HepG2 (cell line): ENCODE data around the gene MSH4. TPM values are rescaled to one million over a fixed set of nuclear protein-coding genes. Genes with fewer than 3 reads are reported as not detected.

Experiments used
- ATF6 ChIP-seq: sonication (generic); formaldehyde crosslinking; conservative IDR thresholded peaks from 2 replicates; pipeline ENCODE4 v1.4.0; 2020; ENCODE audit warnings: missing genetic modification reagents
- EP300 ChIP-seq, 3 experiments: sonication (generic) in 1 of 3; formaldehyde crosslinking in 1 of 3; IDR thresholded peaks; 2 replicates each; pipeline versions ENCODE4 v1.5.1 to v1.6.1; 2011 to 2020; ENCODE audit warnings: low read depth in 2 of 3, low read length in 2 of 3, borderline replicate concordance in 1 of 3, improper control_type of control experiment in 1 of 3, mild to moderate bottlenecking in 1 of 3, missing genetic modification reagents in 1 of 3, moderate library complexity in 1 of 3
- FIP1L1 ChIP-seq: fragments of 200-400 bp; formaldehyde crosslinking; IDR thresholded peaks from 2 replicates; pipeline ENCODE4 v1.6.1; 2018; ENCODE audit warnings: low read depth, mild to moderate bottlenecking, low read length, moderate library complexity, borderline replicate concordance; ENCODE audit not compliant: insufficient read depth
- HDAC2 ChIP-seq: sonication (generic); formaldehyde crosslinking; IDR thresholded peaks from 2 replicates; pipeline ENCODE4 v1.4.0; 2020; ENCODE audit warnings: missing genetic modification reagents
- HIVEP1 ChIP-seq: sonication (generic); formaldehyde crosslinking; IDR thresholded peaks from 2 replicates; pipeline ENCODE4 v1.4.0; 2020; ENCODE audit warnings: mild to moderate bottlenecking, missing genetic modification reagents
- HNF4A ChIP-seq: sonication (generic); formaldehyde crosslinking; IDR thresholded peaks from 2 replicates; pipeline ENCODE4 v1.4.0; 2020; ENCODE audit warnings: missing genetic modification reagents
- ISL2 ChIP-seq: sonication (generic); formaldehyde crosslinking; IDR thresholded peaks from 2 replicates; pipeline ENCODE4 v1.5.0; 2020; ENCODE audit warnings: missing genetic modification reagents
- KLF11 ChIP-seq: IDR thresholded peaks from 2 replicates; pipeline ENCODE4 v1.6.1; 2016; ENCODE audit warnings: missing compliant biosample characterization
- NR1H2 ChIP-seq: sonication (generic); formaldehyde crosslinking; IDR thresholded peaks from 2 replicates; pipeline ENCODE4 v1.8.1; 2022; ENCODE audit warnings: low read depth, missing genetic modification reagents, borderline replicate concordance
- ZKSCAN1 ChIP-seq: fragments of 150-350 bp; IDR thresholded peaks from 2 replicates; pipeline ENCODE4 v1.6.1; 2014; ENCODE audit warnings: low read length
- ZMAT5 ChIP-seq: sonication (generic); formaldehyde crosslinking; IDR thresholded peaks from 2 replicates; pipeline ENCODE4 v1.5.0; 2020; ENCODE audit warnings: mild to moderate bottlenecking, low read depth, missing genetic modification reagents, borderline replicate concordance
- ZMYM4 ChIP-seq: sonication (generic); formaldehyde crosslinking; IDR thresholded peaks from 2 replicates; pipeline ENCODE4 v1.8.1; 2023; ENCODE audit warnings: mild to moderate bottlenecking, missing genetic modification reagents
- ZNF232 ChIP-seq: sonication (generic); formaldehyde crosslinking; IDR thresholded peaks from 2 replicates; pipeline ENCODE4 v1.4.0; 2020; ENCODE audit warnings: missing genetic modification reagents, borderline replicate concordance
- ZNF383 ChIP-seq: sonication (generic); formaldehyde crosslinking; IDR thresholded peaks from 2 replicates; pipeline ENCODE4 v1.4.0; 2020; ENCODE audit warnings: missing genetic modification reagents, mild to moderate bottlenecking, borderline replicate concordance
- ZNF747 ChIP-seq: sonication (generic); formaldehyde crosslinking; IDR thresholded peaks from 2 replicates; pipeline ENCODE4 v1.8.1; 2023; ENCODE audit warnings: missing genetic modification reagents, mild to moderate bottlenecking, borderline replicate concordance
- polyA plus RNA-seq, 8 experiments: library from polyadenylated mRNA; depleted of rRNA in 3 of 8; stranded (reverse) in 7 of 8; unstranded in 1 of 8; fragments of >200 nt; fragmentation: Illumina TruSeq in 4 of 8; extraction: Trizol in 4 of 8; gene quantifications; 2 replicates each; pipeline versions ENCODE4 v1.2.1 to v1.2.3, GENCODE V29; 2011 to 2016; ENCODE audit warnings: low read depth in 4 of 8, missing spikeins in 1 of 8, mixed read lengths in 1 of 8; ENCODE audit not compliant: insufficient read depth in 1 of 8
- total RNA-seq, 5 experiments: library from RNA; depleted of rRNA; stranded (reverse); fragments of >200 nt; fragmentation: Illumina TruSeq; extraction: Trizol; gene quantifications; 2 replicates each; pipeline ENCODE4 v1.2.3, GENCODE V29; 2016; ENCODE audit warnings: low read depth in 1 of 5
- TF ChIP-seq, protein P1 (sequence below): sonication (generic); formaldehyde crosslinking; IDR thresholded peaks from 2 replicates; pipeline ENCODE4 v1.5.1; 2020; ENCODE audit warnings: missing genetic modification reagents, mild to moderate bottlenecking, borderline replicate concordance
- TF ChIP-seq, protein P2 (sequence below): sonication (generic); formaldehyde crosslinking; IDR thresholded peaks from 2 replicates; pipeline ENCODE4 v1.4.0; 2020; ENCODE audit warnings: missing genetic modification reagents, borderline replicate concordance
- TF ChIP-seq, protein P3 (sequence below): sonication (generic); formaldehyde crosslinking; IDR thresholded peaks from 2 replicates; pipeline ENCODE4 v1.4.0; 2020; ENCODE audit warnings: missing genetic modification reagents

MSH4 gene
- total and polyA plus RNA-seq, 2 of the 13 experiments (the other 11 are each of a cell fraction or from before 2014, with no cell fraction given): 0.01 to 0.09 TPM

GRCh38 chr1:75785983-75786853 is 10.5 kb upstream of the MSH4 start, which contains the start of gene RABGGTB (continued):
- TF ChIP-seq HDAC2 (CRISPR knock-in tag): peak; percentile 71
- TF ChIP-seq ZNF232 (CRISPR knock-in tag): 0 out of 2 replicates have a peak, but pooled peaks have one; percentile 23
- TF ChIP-seq ZMAT5 (CRISPR knock-in tag): no peak
- TF ChIP-seq ZKSCAN1: 0 out of 2 replicates have a peak, but pooled peaks have one; percentile 47
- TF ChIP-seq, protein P1, sequence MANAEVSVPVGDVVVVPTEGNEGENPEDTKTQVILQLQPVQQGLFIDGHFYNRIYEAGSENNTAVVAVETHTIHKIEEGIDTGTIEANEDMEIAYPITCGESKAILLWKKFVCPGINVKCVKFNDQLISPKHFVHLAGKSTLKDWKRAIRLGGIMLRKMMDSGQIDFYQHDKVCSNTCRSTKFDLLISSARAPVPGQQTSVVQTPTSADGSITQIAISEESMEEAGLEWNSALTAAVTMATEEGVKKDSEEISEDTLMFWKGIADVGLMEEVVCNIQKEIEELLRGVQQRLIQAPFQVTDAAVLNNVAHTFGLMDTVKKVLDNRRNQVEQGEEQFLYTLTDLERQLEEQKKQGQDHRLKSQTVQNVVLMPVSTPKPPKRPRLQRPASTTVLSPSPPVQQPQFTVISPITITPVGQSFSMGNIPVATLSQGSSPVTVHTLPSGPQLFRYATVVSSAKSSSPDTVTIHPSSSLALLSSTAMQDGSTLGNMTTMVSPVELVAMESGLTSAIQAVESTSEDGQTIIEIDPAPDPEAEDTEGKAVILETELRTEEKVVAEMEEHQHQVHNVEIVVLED (CRISPR knock-in tag): peak; percentile 68; the same call in 1 of the 2 replicates
- peak; percentile 45; the same call in 1 of the 2 replicates for TF ChIP-seq ZNF383 (CRISPR knock-in tag)
- TF ChIP-seq FIP1L1: no peak
- peak; percentile 41; the same call in 1 of the 2 replicates for TF ChIP-seq KLF11 (CRISPR knock-in tag)
- peak; percentile 97 for TF ChIP-seq HNF4A (CRISPR knock-in tag)
- TF ChIP-seq, protein P2, sequence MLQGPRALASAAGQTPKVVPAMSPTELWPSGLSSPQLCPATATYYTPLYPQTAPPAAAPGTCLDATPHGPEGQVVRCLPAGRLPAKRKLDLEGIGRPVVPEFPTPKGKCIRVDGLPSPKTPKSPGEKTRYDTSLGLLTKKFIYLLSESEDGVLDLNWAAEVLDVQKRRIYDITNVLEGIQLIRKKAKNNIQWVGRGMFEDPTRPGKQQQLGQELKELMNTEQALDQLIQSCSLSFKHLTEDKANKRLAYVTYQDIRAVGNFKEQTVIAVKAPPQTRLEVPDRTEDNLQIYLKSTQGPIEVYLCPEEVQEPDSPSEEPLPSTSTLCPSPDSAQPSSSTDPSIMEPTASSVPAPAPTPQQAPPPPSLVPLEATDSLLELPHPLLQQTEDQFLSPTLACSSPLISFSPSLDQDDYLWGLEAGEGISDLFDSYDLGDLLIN: no peak
- peak; percentile 92 for TF ChIP-seq ZMYM4 (CRISPR knock-in tag)
- TF ChIP-seq ATF6: peak; percentile 90; the same call in 1 of the 2 replicates
- TF ChIP-seq, protein P3, sequence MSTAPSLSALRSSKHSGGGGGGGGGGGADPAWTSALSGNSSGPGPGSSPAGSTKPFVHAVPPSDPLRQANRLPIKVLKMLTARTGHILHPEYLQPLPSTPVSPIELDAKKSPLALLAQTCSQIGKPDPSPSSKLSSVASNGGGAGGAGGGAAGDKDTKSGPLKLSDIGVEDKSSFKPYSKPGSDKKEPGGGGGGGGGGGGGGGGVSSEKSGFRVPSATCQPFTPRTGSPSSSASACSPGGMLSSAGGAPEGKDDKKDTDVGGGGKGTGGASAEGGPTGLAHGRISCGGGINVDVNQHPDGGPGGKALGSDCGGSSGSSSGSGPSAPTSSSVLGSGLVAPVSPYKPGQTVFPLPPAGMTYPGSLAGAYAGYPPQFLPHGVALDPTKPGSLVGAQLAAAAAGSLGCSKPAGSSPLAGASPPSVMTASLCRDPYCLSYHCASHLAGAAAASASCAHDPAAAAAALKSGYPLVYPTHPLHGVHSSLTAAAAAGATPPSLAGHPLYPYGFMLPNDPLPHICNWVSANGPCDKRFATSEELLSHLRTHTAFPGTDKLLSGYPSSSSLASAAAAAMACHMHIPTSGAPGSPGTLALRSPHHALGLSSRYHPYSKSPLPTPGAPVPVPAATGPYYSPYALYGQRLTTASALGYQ (CRISPR knock-in tag): peak; percentile 44; the same call in 1 of the 2 replicates
- no peak for TF ChIP-seq NR1H2 (CRISPR knock-in tag)
- no peak for TF ChIP-seq HIVEP1 (CRISPR knock-in tag)
- peak; percentile 24 to 33; a peak in 1 of 4 replicates for TF ChIP-seq EP300 (IDR thresholded peaks at IDR 0.05; ENCODE audit: low read depth in 2 of 2, low read length in 2 of 2)
- no peak; the same call in 1 of the 2 replicates for TF ChIP-seq EP300 (CRISPR knock-in tag; IDR thresholded peaks at IDR 0.05; ENCODE audit: borderline replicate concordance)
- peak; percentile 39; the same call in 1 of the 2 replicates for TF ChIP-seq ISL2 (CRISPR knock-in tag)
- no peak for TF ChIP-seq ZNF747 (CRISPR knock-in tag)
